GM21737 (cell line): Measurements from ENCODE around the gene FKBP7.
A peak's percentile ranks its signal among the peaks of the same experiment; 100 is the strongest.
"Not testable (repeated sequence)": the region's sequence is repeated elsewhere in the genome, so short reads cannot be mapped to it uniquely, and the experiment has no call there.

Source experiments
- ATAC-seq: cut with Tn5 transposase; IDR thresholded peaks from one replicate; pipeline ENCODE4 v1.9.1; 2021; ENCODE audit warnings: mild to moderate bottlenecking, moderate library complexity; ENCODE audit not compliant: unreplicated experiment

FKBP7 gene

GRCh38 chr2:178450524-178450773 is 28.0 kb downstream of the FKBP7 start:
- peak; percentile 44 for ATAC-seq

DNA sequence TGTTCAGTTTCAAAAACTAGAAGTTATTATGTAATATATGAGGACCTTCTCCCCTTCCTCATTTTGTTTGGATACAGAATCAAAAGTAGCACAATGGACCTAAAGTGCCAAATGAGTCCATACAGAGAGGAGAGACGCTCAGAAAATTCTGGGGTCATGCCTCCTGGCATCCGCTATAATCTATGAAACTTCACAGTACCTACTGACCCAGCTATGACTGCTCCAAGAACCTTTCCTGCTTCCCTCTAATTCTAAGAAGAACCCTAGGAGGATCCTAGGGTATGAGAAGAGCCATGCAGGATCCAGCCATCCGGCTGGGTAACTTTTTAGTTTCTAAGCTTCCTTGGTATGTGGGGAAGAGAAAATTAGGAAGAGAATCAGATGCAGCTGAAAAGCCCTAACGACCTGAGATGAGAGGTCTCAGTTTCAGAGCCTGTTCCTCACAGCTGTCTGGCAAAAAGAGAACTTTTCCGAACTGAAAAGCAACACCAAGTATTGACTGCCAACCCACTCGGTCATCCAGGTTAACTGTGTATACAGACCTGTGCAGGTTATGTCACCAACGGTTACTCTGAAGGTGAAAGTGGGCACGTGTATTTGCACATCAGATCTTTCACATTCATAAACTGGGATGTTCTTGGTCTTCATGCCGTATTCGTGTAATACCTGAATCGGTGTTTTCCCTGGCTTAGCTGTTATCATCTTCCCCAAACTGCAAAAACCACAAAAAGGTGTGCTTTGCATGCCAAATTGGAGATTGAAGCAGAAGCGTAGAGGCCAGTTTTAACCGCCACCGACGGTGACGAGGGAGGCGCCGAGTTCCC is 28.5 kb downstream of the FKBP7 start:
- peak; percentile 4 for ATAC-seq

DNA sequence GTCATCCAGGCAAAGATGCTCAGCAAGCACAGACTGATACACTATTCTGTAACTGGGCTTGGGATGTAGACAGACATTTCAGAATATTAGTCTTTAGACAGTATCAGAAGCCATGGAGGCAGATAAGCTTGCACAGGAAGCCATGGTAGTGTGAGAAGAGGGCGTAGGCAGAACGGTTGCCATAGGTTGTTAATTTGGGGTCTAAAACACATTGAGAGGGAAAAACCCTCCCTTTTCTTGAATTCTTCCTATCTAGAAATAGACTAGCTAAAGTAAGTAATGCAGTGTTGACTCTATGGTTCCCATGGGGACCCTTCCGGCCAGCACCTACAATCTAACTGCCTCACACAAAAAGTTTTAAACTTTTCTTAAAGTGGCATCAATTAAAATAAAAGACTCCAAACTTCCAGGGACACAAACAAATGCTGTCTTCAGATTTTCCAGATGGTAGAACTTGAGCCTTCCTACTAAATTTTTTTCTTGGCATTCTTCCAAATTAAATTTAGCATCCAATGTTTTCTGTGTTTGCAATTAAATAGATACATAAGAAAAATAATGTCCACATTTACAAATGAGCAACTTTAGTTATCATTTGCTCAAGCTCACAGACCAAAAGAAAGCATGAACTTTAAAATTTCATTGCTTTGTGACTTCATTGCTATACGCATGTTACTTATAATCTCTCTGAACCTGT is 29.3 kb downstream of the FKBP7 start:
- ATAC-seq, result no peak

- no peak for ATAC-seq
Observed at GRCh38 chr2:178441426-178441825, 37.0 kb downstream of the FKBP7 start.

GRCh38 chr2:178436662-178437061 is 41.7 kb downstream of the FKBP7 start:
- no peak for ATAC-seq

DNA sequence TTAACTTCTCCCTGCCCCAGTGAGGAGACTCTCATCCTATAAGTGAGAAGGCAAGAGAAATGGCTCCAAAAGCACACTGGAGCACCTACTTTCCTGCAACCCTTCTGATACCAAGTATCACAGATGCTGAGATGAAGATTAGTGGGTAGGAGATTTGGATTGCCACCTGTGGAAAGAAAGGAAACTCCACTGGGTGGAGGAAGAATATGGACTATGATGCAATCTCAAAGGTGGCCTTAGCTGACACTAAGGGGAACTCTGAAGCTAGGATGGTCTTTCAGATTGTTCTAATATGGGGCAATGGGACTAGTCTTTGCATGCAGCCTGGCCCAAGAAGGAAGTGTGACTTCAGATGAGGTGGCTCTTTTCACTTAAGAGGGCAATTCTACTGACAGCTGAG is 49.1 kb downstream of the FKBP7 start:
- ATAC-seq, result no peak

DNA sequence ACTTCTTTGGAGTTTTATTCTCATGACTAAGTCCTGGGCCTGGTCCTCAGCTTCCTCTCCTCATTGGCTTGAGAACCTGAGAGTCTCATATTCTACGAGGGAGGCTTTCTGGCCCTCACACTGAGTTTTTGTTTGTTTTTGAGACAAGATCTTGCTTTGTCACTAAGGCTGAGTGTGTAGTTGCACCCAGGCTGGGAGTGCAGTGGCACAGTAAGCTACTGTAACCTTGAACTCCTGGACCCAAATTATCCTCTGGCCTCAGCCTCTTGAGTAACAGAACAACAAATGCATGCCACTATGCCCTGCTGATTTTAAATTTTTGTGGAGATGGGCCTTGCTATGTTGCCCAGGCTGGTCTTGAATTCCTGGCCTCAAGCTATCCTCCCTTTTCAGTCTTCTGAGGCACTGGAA is 50.0 kb downstream of the FKBP7 start:
- no peak for ATAC-seq

- no peak for ATAC-seq
Observed at GRCh38 chr2:178427458-178427857, 50.9 kb downstream of the FKBP7 start.

DNA sequence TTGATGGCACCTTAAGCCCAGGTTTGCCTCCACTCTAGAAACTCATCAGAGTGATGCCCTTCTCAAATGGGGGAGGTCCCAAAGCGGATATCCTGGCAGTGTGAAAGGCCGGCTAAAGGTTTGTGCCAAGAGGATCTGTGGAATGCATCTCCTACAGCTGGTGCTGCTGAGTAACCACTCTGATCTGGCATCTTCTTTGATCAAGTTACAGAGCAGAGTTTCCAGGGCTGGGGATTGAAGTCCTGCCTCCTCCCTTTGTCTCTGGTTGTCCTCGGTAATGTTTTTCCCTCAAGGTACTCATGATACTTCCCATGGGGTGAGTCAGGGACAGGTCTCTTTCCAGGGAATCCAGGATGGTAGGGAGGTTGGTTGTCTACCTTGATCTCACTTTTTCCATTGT is 52.0 kb downstream of the FKBP7 start:
- no peak for ATAC-seq

DNA sequence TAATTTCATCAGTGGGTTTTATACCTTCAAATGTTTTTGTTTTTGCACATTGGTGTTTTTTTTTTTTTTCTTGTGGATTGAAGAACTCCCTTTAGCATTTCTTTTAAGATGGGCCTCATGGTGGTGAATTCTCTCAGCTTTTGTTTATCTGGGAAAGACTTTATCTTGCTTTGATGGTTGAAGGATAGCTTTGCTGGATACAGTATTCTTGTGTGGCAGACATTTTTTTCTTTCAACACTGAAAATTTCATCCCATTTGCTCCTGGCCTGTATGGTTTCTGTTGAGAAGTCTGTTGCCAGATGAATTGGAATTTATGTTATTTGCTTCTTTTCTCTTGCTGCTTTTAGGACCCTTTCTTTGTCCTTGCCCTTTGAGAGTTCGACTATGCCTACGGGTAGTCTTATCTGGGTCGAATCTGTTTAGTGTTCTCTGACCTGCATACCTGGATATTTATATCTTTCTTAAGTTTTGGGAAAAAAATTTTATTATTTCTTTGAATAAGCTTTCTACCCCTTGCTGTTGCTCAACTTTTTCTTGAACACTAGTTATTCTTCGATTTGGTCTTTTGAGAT is 53.1 kb downstream of the FKBP7 start:
- no peak for ATAC-seq

GRCh38 chr2:178423746-178424145 is 54.7 kb downstream of the FKBP7 start:
- ATAC-seq, result not testable (repeated sequence)

- no peak for ATAC-seq
Observed at GRCh38 chr2:178422097-178422496, 56.3 kb downstream of the FKBP7 start.

DNA sequence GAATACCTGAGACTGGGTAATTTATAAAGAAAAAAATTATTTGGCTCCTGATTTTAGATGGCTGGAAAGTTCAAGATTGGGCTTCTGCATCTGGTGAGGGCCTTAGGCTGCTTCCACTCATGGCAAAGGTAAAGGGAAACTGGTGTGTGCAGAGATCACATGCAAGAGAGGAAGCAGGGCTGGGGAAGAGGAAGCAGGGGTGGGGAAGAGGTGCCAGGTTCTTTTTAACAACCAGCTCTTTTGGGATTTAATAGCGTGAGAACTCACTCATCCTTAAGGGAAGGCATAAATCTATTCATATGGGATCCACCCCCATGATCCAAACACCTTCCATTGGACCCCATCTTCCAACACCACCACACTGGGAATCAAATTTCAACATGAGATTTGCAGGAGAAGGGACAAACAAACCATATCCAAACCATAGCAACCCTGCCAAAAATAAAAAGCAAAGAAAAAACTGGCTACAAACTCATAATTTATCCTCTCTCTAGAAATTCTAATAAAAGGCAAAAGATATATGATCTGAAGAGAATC is 57.9 kb downstream of the FKBP7 start:
- no peak for ATAC-seq

DNA sequence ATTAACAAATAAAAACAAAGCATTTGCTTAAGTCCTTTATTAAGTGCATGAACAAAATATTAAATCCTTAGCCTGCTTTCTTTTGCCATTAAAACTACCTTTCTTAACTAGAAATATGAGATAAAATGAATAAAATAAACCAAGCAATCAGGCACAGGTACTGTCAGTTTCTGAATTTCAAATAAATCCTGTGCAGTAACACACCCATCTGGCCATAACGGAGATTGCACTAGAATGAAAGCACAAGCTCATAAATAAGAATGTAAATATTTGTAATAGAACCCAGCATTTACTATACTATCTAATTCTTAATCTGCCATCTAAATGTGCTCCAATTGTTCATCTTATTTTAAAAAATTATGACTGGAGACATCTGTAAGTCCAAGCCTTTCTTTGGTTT is 59.3 kb downstream of the FKBP7 start:
- no peak for ATAC-seq

- no peak for ATAC-seq
Observed at GRCh38 chr2:178418426-178418825, 60.0 kb downstream of the FKBP7 start.

DNA sequence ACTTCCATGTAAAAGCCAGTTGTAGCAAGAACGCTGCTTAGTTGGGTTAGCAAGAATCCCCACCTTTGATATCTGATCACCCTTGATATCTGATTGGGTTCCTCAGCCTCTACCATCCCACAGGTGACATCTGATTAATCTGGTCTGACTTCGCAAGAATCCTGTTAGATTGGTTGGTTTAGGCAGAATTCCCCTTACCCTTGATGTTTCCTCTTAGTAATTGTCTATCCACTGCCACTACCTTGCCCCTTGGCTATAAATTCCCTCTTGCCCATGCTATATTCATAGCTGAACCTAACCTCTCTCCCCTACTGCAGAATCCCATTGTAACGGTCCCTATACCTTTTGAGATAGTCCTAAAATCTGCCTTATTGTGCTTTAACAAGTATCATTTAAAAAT is 60.5 kb downstream of the FKBP7 start:
- ATAC-seq, result no peak

DNA sequence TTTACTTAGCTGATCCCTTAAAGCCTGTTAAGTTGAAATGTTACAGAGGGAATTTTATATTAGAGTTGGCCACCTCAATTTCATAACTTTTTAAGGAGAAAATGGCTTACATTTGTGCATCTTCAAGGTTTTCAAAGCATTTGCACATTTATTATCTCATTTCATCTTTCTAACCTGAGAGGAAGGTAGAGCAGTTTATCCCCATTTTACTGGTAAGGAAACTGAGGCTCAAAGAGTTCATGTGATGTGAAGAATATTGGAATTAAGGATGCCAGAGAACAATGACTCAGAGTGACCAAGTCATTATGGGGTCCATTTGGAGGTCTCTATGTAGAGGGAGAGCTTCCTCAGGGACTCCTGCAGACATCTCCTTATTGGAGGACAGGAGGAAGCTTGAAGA is 62.4 kb downstream of the FKBP7 start:
- ATAC-seq, result no peak

DNA sequence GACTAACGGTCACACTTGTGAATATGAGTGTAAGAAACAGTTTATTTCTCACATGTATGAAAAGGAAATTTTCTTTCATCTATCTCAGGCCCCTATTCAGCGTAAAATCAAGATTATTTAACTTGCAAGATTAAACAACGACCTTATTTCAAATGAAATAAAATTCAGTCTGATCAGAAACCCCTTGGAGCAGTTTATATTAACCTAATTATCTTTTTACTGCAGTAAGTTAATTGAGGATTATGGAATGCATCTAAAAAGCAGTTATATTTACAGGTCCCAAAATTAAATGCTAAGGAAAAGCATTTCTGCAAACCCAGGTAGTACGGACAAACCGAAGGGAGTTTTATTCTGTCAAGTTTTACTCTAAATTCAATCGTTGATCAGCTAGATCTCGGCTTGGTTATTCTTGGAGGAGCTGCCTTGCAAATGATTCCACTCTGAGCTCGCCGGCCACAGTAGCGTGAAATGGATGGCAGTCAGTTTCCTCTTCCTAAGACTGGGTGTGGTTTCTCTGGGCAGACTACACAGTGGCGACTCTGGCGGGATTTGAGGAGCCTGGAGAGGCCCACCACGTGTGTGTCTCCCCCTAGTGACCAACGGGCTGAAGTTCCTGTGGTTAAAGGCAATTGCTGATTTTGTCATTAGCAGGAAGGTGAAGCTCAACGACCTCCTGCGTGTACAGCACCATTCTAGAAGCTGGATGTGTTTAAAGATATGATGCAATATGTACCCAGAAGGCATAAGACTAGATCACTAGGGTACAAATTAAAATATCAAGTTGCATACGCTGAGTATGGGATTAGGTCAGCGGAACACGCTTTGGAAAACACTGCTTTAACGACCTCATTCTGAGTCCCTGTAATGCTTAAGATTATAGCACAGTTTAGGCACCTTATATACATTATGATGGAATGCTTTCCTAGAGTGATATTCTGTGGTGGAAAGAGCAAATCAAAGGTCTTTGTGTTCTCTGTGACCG is 63.8 kb downstream of the FKBP7 start:
- ATAC-seq, result peak; percentile 89
